CMK (cell line): ENCODE results near the gene RPS15.
"Not testable (repeated sequence)": the region's sequence is repeated elsewhere in the genome, so short reads cannot be mapped to it uniquely, and the experiment has no call there.

Experiments used
- DNase-seq: peaks from one replicate; pipeline ENCODE4 v3.0.0-alpha.2; 2010; ENCODE audit warnings: low read depth

RPS15 gene

DNA sequence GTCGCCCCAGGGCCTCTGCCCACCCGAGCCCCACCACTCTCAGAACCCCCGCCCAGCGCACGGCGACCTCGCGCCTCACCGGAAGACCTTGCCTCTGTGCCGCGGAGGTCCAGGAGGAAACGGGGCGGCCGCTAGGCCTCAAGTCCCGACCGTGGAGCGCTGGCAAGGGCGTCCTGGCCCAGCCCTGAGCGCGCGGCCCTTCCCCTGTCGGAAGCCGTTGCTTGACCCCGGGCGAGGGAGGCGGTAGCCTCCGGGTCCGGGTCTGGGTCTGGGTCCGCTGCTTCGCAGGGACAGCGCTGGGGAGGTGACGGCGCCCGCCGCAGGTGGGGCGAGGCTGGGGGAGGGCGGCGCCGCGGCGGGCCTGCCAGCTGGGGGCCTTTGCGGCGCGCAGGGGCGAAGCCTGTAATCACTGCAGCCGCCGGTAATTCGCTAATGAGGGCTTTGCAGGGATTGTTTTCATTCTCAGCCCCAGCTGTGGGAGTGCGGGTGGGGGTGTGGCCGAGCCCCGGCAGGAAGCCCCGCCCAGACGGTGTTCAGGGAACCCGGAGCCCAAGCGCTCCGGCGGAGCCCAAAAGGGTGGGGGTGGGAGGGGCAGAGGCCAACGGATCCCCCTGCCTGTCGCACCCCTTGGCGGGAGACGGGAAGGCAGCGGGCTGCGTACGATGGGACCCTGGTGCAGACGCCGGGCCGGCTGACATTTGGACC is 32.3 kb downstream of the RPS15 start:
- no peak for DNase-seq

DNA sequence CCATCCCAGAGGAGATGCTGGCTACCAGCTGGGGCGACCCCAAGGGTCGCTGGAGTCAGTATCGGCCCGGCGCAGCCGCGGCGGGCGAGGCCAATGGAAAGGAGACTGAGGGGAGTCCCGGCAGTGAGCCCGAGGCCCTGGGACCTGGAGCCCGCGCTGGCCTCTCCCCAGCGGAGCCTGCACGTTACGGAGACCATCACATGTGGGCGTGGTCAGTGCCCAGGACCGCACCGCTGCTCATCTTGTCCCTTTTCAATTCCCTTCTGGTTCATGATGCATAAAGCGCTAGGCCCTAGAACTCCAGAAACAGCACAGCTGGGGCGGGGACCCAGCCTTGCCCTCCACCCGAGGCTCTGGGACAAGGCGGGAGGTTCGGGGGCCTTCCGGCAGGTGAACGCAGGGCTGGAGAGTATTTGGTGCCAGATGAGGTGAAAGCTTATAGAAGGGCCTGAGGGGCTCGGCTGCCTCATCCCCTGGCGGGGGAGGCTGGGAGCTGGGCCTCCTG is 32.9 kb downstream of the RPS15 start:
- no peak for DNase-seq

DNA sequence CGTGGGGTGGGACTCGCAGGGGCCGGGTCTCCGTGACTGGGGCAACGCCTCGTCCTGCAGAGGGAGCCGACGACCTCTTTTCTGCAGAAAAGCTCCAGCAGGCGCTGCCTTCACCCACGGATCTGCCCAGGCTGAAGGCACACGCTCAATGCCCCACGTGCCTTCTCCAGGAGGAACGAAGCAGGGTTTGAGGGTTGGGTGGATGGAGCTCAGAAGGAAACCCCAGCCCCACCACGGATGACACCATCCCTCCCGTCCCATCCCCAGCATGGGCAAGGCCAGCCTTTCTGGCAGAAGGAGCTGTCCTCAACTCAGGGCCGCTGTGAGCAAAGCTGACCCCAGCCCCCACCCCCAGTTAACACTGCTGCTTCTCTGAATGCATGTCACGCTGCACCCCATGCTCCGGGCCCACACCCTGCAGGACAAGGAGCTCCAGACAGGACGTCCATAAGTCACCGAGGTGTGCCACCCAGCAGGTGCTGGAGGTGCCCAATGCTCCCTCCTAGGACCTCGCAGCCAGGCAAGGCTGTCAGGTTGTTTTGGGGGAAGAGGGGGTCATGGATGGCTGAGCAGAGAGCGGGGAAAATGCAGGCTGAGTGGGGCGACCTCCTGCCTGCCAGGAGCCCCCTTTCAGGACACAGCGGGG is 33.4 kb downstream of the RPS15 start:
- DNase-seq: no peak

DNA sequence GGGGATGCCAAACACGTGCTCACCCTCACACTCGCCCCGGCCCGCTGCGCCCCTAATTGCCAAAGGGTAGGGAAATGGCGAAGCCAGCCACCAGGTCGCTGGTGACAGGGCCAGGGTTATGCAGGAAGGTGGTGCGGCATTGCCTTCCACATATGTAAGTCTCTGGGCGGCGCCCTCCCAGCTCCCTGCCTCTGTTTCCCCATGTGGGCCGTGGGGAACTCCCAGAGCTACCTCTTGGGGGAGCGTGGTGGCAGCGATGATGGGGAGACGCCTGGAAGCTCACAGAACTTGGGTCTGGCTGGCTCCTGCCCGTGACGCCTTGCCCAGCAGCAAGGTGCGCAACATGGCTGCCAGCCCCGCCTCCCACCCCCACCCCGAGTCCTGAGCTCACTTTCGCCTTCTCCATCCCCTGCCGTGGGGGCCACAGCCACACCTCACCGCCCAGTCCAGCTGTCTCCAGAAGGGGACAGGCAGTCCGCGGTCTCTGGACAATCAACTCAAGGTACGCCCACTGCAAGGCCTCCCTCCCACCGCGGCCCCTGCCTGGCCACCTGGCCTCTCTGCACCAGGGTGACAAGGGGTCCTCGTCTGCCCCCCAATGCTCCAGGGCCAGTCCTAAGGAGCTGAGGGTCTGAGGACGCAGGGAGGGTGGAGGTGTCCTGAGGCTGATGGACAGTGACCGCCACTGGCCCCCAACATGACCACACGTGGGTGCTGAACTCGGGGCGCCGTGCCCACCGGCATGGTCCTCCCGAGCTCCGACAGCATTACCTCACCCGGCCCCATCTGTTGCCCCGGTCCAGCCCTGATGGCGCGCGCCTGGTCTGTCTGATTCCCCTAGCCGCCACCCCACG is 34.3 kb downstream of the RPS15 start:
- DNase-seq: no peak

DNA sequence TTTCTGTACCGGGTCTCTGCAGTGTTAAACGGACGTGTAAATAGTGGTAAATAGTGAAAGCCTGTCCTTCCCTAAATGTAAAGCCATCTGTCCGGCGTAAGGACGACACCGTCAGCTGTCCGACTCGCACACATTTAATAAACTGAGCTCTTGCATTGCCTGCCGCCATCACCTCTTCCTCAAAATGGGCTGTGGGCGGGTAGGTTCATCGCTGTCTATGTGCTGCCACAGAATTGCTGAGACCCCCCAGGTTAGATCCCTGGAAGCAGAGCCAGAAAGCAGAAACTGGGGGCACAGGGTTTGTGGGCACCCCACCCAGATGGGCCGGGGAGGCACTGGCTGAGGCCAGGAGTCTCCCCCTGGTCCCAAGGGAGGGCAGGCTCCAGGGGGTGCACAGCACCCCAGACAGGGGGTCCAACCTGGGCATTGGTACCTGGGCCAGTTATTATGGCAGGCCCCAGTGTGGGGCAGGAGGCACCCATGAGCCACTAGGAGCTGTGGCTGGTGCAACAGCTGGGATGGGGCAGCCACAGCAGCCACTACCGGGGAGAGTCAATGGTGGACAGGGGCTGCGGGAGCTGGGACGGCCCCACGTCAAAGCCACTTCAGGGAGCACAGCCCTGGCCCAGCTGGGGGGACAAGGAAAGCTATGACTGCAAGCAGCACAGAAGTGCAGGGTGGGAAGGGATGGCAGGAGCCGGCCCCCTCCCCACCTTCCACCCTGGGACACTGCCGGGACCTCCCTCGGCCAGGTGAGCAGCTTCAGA is 35.1 kb downstream of the RPS15 start:
- DNase-seq: no peak

DNA sequence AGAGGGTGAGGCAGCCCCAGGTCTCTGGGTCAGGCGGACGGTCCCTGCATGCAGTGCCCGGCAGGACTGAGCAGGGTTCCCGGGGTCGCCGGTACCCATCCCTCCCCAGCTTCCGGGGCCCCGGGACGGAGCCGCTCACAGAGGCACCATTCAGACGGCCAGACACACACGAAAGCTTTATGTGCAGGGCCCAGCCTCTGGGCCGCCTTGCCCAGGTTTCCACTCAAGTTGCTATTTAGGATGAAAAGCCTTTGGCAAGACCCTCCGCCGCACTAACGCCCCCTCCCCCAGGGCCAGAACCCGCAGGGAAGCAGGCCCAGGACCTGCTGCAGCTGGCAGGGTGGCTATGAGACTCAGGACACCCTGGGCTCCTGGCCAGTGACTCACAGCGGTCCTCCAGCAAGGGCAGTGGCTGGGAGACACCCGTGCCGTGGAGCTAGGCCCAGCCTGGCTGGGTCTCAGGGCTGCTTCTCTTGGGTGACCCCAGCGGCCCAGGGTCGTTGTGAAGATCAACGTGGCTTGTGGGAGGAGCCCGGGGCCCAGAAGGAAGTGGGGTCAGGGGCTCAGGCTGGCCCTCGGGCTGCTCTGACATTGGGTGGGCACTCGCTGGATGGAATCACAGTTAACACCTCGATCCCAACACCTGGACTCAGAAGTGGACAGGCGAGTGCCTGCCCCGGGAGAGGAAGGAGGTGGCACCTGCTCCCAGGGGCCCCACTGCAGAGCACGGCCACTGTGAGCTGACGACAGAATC is 36.0 kb downstream of the RPS15 start:
- DNase-seq: no peak

DNA sequence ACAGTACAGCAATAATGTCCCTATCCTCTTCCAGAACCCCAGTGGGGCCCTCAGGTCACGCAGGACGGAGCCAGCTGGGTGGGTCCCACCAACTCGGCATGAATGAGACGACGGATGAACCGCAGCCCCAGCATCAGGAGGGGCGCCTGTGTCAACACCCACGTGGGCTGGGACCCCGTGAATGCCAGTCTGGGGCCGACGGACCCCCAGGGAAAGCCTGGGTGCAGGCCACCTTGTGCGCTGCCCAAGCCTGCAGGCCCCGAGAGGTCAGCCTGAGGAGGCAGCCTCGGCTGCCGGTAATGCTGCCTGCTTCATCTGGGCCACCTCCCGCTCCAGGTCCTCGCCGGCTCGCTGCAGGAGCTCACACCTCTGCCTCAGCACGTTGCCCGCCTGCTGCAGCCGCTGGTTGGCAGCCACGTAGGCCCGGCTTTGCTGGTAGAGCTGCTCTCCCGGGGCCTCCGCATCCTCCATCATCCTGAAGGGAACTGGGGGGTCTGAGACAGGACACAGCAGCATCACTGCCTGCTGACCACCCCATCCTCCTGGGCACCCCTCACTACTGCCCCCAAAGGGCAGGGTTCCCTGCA is 36.7 kb downstream of the RPS15 start:
- no peak for DNase-seq

DNA sequence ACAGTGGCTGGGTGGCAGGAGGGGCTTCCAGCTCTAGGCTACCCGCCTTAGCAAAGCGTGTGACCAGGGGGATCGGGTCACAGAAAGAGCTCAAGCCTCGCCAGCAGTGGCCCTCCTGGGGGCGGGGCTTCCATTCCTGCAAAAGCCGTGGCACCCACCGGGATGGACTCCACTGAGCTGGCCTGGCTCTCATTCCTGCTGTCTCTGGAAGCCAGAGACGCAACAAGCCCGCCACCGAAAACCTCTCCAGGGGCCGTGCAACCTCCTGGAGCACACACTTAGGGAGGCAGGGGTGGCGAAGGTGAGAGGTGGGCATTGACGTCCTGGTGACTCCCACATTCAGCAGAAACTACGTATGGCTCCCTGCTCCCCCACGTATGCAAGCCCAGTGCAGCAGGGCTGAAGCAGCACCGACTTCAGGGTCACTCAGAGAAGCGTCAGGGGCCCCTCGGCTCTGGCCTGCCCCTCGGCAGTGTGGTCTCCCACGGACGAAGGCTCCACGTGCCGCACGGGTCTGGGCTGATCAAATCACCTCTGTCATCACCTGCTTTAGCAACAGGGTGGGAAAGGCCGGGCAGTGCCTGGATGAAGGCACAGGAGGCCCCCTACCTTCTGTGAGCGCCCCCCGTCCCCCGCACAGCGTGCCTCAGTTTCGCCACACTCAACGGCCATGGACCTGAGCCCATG is 37.7 kb downstream of the RPS15 start:
- DNase-seq: no peak

DNA sequence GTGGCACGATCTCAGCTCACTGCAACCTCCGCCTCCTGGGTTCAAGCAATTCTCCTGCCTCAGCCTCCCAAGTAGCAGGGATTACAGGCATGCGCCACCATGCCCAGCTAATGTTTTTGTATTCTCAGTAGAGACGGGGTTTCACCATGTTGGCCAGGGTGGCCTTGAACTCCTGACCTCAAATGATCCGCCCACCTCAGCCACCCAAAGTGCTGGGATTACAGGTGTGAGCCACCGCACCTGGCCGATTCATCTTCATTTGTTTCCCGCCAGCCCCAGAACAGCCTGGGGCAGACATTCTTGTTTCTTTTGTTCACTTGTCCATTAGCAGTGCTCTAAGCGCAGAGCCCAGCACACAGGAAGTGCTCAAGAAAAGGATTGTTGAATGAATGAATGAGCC is 38.9 kb downstream of the RPS15 start:
- DNase-seq: not testable (repeated sequence)

DNA sequence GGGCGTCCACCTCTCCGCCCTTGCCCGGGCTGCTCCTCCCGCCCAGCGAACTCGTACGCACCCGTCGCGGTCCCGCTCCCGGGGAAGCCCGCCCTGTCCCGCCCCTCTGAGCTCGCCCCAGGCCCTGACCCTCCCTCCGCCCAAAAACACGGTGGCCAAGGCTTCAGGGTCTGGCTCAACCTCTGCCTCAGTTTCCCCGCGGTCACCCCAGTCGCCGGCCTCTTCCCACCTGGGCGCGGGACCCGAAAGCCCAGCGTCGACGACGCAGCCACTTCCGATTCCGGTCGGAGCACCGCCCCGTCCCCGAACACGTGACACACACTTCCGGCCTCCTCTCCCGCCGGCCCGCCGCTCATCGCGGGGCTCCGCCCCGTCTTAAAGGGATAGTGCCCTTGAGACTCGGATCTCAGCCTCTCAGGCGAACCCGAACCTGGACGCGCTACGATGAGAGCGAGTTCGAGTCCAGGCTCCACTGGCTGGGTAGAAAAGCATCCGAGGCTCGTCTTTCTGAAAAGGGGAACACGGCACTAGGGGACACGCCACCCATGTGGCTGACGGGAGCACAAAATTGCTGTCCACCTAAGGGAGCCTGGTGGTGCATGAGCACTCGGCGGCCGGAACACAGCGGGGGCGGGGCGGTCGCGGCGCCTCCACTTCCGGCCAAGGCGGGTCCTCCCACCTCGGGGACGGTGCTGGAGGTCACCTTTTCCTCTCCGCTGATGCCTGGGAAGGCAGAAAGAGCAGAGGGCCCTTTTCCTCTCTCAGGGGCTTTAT is 40.9 kb downstream of the RPS15 start, which contains the start of gene C19orf25:
Gene C19orf25, minus strand, starts transcription at position 282 of the 774 bp plus-strand sequence. CDS start 312 bp downstream, outside the sequence.
- peak; percentile 82 for DNase-seq

DNA sequence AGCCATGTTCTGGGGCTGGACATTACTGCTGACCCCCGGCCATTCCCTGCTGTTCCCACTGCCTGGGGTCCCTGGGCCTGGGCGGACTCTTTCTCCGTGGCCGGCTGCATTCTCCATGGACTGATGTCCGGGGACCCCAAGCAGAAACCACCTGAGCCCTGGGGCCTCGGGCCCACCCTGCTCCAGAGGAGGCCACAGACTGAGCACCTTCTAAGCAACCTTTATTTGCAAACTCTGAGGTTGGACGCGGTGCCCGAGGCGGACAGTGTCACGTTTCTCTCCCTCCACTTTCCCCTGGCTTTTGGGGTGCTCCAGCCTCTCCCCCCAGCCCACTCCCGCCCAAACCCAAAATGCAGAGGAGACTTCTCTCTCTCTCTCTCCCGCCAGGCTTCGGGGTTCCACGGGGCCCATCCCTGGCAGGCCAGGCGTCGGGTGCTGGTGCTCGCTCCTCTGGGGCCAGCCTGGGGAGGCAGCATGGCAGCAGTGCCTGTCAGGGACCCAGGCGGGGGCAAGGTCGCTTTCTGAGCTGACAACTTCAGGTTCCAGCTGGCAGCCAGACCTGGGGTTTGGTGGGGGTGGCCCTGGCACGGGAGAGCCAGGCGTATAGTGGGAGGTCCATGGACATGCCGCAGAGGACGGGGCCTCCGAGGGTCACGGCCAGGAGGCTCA is 43.2 kb downstream of the RPS15 start:
- DNase-seq: no peak

DNA sequence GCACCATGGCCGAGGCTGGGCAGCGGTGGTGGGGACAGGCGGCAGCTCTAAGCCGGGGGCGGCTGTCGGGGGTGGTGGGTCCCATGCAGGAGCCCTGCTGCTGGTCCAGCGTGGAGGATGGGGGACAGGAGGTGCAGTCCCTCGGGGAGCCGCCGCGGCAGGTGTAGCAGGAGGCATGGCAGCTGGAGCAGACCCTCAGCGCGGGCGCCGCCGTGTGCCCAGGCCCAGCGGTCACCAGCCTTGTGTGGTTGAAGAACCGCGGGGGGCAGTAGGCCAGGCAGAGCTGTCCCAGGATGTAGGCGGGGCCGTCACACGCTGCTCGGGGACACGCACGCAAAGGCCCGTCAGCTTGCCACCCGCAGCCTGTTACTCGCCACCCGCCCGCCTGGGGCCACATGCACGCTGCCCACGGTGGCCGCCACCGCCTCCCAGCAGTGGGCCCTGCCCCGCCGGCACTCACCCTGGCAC is 43.7 kb downstream of the RPS15 start:
- DNase-seq: no peak

DNA sequence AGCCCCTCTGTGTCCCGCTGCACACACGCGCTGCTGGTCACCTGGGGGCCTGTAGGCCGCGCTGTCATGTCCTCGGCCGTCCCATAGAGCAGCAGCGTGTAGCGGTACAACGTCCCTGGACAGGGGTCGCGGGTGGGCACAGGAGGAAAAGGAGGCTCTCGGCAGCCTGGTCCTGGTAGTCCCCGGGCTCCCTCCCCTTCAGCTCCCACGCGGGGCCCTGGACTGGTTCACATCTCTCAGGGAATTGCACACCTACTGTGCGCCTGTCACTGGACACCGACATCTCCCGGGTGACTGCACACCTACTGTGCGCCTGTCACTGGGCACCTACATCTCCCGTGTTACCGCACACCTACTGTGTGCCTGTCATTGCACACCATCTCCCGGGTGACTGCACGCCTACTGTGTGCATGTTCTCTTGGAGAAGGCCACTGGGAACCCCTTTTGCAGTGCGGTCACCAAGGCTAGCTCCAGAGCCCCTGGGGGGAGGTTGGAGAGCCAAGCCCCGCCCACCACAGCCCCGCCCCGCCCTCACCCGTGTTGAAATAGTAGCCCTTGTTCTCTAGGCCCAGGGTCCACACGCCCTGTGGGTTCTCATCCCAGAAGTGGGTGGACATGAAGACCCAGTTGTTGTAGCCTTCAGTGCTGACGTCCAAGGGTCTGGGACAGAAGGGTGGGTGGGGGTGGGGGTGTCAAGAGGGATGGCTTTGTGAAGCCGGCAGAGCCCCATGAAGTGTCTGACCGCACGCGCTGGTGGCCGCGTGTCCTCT is 44.4 kb downstream of the RPS15 start:
- no peak for DNase-seq

DNA sequence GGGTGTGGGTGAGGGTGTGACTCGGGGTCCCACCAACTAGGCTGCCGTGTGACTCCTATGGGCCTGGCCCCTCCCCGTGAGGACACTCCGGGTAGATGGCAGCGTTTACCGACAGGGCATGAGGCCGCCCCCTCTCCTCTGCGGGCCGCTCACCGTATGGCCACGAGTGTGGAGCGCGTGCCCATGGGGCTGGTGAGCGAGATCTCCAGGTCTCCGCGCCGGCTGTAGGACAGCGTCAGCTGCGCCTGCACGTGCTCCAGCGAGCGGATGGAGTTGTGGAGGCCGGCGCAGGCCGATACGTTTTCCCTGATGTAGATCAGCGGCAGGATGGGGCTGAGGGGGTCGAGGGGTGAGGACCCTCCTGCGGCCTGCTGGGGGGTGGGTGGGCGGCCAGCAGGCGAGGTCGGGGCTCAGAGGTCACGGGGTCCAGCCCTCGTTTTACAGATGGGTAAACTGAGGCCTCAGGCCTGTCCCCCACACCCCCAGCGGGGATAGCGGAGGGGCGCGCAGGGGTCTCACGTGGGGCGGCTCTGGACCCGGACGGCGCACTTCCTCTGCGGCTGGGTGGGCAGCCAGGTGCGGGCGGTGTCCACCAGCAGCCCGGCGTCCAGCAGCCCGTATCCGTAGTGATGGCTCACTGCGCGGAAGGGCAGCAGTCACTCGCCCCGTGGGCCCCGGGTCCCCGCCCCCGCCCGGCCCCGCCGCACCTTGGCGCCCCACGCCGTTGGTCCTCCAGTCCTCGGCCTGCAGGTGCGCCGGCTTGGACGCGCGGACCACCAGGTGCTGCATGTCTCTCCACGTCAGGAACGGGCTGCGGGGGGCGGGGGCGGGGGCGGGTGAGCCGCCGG is 45.2 kb downstream of the RPS15 start:
- DNase-seq: no peak

DNA sequence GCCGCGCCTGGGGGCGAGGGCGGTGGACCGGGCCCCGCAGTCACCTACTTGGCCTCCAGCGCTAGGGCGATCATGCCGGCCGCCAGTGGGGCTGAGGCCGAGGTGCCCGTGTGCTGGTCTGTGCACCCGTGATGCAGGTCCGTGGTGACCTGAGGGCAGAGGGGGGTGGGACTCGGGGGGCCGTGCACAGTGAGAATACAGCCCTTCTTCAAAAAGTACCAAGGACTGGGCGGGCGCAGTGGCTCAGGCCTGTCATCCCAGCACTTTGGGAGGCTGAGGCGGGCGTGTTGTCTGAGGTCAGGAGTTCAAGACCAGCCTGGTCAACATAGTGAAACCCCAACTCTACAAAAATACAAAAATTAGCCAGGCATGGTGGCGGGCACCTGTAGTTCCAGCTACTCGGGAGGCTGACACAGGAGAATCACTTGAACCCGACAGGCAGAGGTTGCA is 45.8 kb downstream of the RPS15 start:
- no peak for DNase-seq

DNA sequence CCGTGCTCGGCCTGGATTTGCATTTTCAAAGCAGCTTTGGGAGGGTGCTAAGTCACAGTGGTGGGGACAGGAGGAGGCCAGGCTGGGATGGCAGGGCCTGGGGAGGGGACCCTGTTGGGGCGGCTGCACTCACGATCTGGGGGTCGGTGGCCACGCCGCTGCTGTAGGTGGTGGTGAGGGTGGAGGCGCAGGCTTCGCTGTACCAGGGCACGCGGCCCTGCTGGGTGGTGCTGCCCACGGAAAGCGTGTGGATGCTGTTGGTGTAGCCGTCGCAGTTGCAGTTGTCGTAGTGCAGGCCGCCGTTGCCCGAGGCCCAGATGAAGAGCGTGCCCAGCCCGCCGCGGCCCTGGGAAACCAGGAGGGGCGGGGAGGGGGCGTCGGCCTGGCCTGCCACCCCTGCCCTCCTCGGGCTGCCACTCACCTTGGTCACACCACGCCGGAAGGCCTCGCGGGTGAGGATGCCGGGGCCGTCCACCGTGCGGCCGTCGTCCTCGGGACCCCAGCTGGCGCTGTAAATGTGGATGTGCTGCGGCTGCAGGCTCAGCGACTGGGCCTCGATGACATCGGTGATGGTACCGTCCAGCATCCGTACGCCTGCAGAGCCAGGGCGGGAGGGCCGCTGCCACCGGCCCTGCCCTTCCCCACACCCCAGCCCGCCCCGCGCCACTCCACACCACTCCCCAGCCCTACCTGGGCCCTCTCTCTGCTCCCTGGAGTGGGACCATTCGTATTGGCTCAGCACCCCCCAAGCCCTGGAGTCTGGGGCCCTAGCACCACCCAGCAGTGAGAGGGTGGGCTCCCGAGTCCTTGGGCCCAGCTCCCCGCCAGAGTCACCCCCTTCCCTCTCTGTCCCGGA is 48.8 kb downstream of the RPS15 start:
- no peak for DNase-seq
